GM12801 (cell line): Measurements from ENCODE around the gene MBD3L2B.

Experiments used
- TF ChIP-seq, protein P1 (sequence below): IDR thresholded peaks from one replicate; pipeline ENCODE4 v1.5.1; 2011; ENCODE audit warnings: control low read depth; ENCODE audit not compliant: insufficient read length; ENCODE audit errors: extremely low read depth

MBD3L2B gene

DNA sequence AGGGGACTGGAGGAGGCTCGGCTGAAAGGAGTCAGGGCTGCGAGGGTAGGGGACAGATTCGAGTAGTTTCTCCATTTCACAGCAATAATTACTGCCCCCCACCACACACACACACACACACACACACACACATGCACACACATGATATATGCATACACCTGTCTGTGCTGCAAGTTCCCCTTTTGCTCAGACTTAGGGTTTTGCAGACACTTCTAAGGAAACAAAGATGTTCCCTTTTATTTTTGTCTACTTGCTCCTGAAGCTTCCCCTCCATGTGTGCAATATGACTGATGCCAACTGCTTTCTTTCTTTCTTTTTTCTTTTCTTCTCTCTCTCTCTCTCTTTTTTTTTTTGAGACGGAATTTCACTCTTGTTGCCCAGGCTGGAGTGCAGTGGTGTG, 13.4 kb downstream of the MBD3L2B start:
- TF ChIP-seq, protein P1, sequence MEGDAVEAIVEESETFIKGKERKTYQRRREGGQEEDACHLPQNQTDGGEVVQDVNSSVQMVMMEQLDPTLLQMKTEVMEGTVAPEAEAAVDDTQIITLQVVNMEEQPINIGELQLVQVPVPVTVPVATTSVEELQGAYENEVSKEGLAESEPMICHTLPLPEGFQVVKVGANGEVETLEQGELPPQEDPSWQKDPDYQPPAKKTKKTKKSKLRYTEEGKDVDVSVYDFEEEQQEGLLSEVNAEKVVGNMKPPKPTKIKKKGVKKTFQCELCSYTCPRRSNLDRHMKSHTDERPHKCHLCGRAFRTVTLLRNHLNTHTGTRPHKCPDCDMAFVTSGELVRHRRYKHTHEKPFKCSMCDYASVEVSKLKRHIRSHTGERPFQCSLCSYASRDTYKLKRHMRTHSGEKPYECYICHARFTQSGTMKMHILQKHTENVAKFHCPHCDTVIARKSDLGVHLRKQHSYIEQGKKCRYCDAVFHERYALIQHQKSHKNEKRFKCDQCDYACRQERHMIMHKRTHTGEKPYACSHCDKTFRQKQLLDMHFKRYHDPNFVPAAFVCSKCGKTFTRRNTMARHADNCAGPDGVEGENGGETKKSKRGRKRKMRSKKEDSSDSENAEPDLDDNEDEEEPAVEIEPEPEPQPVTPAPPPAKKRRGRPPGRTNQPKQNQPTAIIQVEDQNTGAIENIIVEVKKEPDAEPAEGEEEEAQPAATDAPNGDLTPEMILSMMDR = no peak

DNA sequence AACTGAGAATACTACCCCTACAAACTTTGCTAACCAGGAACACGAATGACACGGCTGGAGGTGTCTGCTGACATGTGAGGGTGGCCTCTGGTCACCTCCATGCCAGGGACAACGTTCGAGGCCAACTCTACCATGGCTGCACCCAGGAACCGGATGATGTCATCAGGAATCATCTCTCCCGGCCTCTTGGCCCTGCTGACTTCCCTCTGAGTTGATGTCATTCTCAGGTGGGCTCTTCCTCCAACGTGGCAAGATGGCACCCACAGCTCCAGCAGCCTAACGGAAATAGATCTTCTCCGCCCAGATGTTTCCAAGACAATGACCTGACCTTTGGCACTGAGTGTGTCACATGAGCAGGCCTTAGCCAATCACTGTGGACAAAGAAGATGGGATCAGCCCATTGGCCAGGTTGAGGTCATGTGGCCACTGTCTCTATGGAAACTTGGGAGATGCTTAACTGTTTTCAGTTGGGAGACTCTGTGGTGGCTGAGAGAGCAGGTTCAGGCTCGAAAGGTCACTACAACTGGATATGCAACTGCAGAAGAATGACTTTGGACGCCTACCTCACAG, 15.0 kb downstream of the MBD3L2B start:
- TF ChIP-seq, protein P1 = no peak

DNA sequence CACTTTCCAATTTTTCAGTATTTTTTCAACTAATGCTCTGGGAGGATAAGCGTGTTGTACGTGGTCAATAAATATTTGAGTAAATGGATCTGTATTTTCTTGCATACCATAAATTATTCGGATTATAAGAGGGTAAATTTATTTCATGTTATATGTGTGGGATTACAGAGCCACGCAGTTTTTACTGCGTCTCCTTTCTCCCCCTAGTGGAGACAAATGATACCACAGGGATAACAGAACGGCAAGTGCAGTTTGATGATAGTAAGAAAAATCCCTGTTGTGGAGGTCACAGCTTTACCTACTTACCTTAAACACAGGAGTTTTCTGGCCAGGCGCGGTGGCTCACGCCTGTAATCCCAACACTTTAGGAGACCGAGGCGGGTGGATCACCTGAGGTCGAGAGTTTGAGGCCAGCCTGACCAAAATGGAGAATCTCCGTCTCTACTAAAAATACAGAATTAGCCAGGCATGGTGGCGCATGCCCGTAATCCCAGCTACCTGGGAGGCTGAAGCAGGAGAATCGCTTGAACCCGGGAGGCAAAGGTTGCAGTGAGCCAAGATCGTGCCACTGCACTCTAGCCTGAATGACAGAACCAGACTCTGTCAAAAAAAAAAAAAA, 16.8 kb downstream of the MBD3L2B start:
- TF ChIP-seq, protein P1 = no peak

DNA sequence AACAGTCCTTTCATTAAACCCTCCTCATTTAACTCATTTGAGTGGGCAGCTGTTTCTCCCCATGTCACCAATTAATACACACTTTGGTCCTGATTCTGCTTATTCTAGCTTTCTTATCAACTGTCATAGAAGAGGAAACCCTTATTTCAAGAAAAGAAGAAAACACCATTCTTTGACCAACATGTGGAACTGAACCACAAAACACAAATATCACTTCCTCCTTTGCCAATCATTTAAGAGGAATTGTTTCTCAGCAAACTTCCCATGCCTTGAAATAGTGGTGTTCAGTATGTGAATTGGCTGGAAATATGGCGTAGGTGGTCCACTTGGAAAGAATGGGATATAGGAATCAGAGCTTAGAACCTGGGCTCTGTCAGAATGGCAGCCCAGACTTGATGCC, 20.4 kb downstream of the MBD3L2B start:
- TF ChIP-seq, protein P1 = no peak

DNA sequence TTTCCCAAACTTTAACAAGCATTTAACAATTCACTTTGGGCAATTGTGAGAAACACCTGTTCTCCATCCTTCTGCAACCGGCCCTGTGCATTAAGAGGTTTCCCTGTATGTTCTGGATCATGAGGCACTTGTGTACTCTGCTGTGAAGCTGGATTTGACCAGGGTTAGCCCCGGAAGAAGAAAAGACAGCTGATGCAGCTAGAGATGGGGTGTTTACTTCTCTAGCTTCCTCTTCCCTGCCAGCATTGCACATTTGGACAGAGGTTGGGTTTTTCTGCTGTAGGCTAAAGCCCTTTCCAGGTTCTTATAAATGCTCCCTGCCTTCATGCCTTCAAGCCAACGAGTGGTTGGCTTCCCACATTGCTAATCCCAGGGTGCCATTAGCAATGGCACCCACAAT, 20.9 kb downstream of the MBD3L2B start:
- TF ChIP-seq, protein P1 = no peak

DNA sequence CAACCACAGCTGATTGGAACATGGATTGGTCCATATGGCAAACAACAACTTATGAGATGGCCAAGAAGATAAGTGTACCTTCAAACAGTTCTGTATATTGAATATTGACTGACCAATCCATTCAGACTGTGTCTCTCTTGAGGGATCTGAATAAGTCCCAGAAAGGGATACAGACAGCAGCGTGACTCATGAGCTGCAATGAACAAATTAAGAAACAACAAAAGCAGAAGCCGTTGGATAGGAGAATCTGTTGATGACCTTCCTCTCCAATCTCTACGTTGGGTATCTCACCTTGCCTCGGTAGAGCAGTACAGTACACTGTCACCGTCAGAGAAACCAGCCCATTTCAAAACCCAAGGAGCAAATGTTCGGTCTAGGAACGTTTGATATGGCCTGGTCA, 21.3 kb downstream of the MBD3L2B start:
- TF ChIP-seq, protein P1 = no peak

DNA sequence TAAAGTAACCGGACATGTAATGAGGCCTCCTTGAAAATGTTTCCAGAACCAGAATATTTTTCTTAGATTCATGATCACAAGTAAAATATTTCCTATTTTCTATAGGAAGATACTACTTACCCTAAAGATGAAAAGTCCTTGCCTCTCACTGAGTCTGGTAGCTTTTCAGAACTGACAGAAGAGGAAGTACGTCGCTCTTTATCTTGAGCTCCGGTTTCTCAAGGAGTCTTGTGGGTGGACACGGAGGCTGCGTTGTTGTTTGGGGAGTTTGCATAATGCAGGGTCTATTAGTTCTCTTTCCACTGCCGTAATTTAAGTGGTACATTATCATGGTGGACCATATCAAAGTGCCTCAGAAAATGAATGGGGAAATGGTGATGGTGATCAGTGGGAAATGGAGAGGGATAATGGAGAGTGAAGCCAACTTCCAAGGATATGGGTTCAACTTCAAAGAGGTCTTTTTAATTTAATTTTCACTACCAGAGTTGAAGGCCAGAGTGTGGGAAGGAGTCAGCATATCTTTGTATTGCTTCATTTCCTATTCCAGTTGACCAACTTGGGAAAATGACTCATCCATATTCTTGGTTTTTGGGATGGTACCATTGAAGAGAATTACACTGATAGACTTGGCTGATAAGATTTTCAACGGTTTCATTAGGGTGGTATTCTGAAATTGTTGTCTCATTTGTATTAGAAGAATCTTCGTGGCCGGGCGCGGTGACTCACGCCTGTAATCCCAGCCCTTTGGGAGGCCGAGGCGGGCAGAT, 23.4 kb downstream of the MBD3L2B start:
- TF ChIP-seq, protein P1 = no peak
